ENCODE data around the gene SLC2A4RG. TPM values are rescaled to one million over a fixed set of nuclear protein-coding genes. Genes with fewer than 3 reads are reported as not detected.

SLC2A4RG gene
- total RNA-seq, 1 experiment from 2014 or later = 121 TPM

- H4K20me1 ChIP-seq (ENCODE audit: insufficient read depth) = no peaks in the 10 kb centered on the region
- H3K9me2 ChIP-seq (ENCODE audit: insufficient read depth) = no peaks in the 10 kb centered on the region
- H3K27ac ChIP-seq (ENCODE audit: low read depth, low read length) = no peak overlapping the region
- H3K4me2 ChIP-seq (ENCODE audit: low read length) = no peak overlapping the region
- no peak overlapping the region for H3K4me3 ChIP-seq (replicated peaks in 1 of 2; ENCODE audit: low read depth in 1 of 2, low read length in 2 of 2)
- BruUV-seq (replicated peaks) = no TSS peak
- no peak for DNase-seq (ENCODE audit: low read depth, low spot score)
- H3K36me3 ChIP-seq (ENCODE audit: control insufficient read depth in 1 of 2, insufficient read depth in 2 of 2, low read length in 2 of 2) = no peaks in the 10 kb centered on the region; a peak in 1 of 4 replicates
- ChIA-PET CTCF (no interaction called here), POLR2A (no interaction called here), RAD21 (ENCODE audit: low non-redundant PET in 1 of 2, low total read pairs in 2 of 2, uncharacterized antibody in 2 of 2, unreplicated experiment in 2 of 2) (no interaction called here)
- intact Hi-C loops (cut with micrococcal nuclease) = no loop called here
- no peak for ATAC-seq
- no peak for TF ChIP-seq YY1 (IDR thresholded peaks at IDR 0.05; ENCODE audit: extremely low read depth, insufficient replicate concordance, low read depth, low read length)
- no peak for TF ChIP-seq ELF1 (IDR thresholded peaks at IDR 0.05; ENCODE audit: borderline replicate concordance, low read depth)
- TF ChIP-seq ZBTB33 (IDR thresholded peaks at IDR 0.05; ENCODE audit: extremely low read depth, insufficient replicate concordance, low read length) = no peak
- no peak for TF ChIP-seq SRF (IDR thresholded peaks at IDR 0.05; ENCODE audit: low read depth)
- TF ChIP-seq REST (IDR thresholded peaks at IDR 0.05; ENCODE audit: low read depth) = no peak
- no peak for TF ChIP-seq EZH2 (IDR thresholded peaks at IDR 0.05)
- no peak for TF ChIP-seq POLR2AphosphoS5 (IDR thresholded peaks at IDR 0.05; ENCODE audit: low read depth, low read length)
- TF ChIP-seq SIN3A (IDR thresholded peaks at IDR 0.05; ENCODE audit: low read depth) = no peak
- TF ChIP-seq ATF3 (IDR thresholded peaks at IDR 0.05) = no peak
- no peak for TF ChIP-seq CBX3 (IDR thresholded peaks at IDR 0.05; ENCODE audit: low read depth)
- TF ChIP-seq EZH2phosphoT487 (IDR thresholded peaks at IDR 0.05; ENCODE audit: borderline replicate concordance) = no peak
- no peak for TF ChIP-seq ZNF274 (IDR thresholded peaks at IDR 0.05; ENCODE audit: low read depth, low read length)
- TF ChIP-seq ZFX (IDR thresholded peaks at IDR 0.05) = no peak
- TF ChIP-seq SP1 (IDR thresholded peaks at IDR 0.05; ENCODE audit: low read depth) = no peak
- no peak for TF ChIP-seq TCF7L2 (IDR thresholded peaks at IDR 0.05; ENCODE audit: borderline replicate concordance, extremely low read depth, insufficient read depth, insufficient read length)
- TF ChIP-seq FOSL1 (IDR thresholded peaks at IDR 0.05; ENCODE audit: low read depth) = no peak
- H2AFZ ChIP-seq (ENCODE audit: low read depth, low read length, poor library complexity, severe bottlenecking) = no peak overlapping the region
- H3K79me2 ChIP-seq (ENCODE audit: insufficient read depth, low read length) = no peaks in the 10 kb centered on the region
- H3K4me1 ChIP-seq (ENCODE audit: control insufficient read depth in 1 of 2, insufficient read depth in 2 of 2, low read length in 2 of 2) = no peaks in the 10 kb centered on the region
- H3K9ac ChIP-seq (ENCODE audit: low read length) = no peak overlapping the region
- no peaks in the 10 kb centered on the region for H3K9me3 ChIP-seq (ENCODE audit: control insufficient read depth in 1 of 2, insufficient read depth in 1 of 2, low read depth in 1 of 2, low read length in 2 of 2)
- H3K27me3 ChIP-seq (ENCODE audit: insufficient read depth, low read length) = no peaks in the 10 kb centered on the region
These were observed 9.3 kb downstream of the SLC2A4RG start for GRCh38 chr20:63748934-63749270.

Measured in HCT116 (cell line).